Fibroblast of peridontal ligament (primary cell): ENCODE measurements around the gene TM7SF3.
A peak's percentile ranks its signal among the peaks of the same experiment; 100 is the strongest.
"Not testable (repeated sequence)": the region's sequence is repeated elsewhere in the genome, so short reads cannot be mapped to it uniquely, and the experiment has no call there.

Experiments
- DNase-seq: peaks from one replicate; pipeline ENCODE4 v3.0.0-alpha.2; 2010; ENCODE audit errors: extremely low read depth

The TM7SF3 gene, protein sequence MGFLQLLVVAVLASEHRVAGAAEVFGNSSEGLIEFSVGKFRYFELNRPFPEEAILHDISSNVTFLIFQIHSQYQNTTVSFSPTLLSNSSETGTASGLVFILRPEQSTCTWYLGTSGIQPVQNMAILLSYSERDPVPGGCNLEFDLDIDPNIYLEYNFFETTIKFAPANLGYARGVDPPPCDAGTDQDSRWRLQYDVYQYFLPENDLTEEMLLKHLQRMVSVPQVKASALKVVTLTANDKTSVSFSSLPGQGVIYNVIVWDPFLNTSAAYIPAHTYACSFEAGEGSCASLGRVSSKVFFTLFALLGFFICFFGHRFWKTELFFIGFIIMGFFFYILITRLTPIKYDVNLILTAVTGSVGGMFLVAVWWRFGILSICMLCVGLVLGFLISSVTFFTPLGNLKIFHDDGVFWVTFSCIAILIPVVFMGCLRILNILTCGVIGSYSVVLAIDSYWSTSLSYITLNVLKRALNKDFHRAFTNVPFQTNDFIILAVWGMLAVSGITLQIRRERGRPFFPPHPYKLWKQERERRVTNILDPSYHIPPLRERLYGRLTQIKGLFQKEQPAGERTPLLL

DNA sequence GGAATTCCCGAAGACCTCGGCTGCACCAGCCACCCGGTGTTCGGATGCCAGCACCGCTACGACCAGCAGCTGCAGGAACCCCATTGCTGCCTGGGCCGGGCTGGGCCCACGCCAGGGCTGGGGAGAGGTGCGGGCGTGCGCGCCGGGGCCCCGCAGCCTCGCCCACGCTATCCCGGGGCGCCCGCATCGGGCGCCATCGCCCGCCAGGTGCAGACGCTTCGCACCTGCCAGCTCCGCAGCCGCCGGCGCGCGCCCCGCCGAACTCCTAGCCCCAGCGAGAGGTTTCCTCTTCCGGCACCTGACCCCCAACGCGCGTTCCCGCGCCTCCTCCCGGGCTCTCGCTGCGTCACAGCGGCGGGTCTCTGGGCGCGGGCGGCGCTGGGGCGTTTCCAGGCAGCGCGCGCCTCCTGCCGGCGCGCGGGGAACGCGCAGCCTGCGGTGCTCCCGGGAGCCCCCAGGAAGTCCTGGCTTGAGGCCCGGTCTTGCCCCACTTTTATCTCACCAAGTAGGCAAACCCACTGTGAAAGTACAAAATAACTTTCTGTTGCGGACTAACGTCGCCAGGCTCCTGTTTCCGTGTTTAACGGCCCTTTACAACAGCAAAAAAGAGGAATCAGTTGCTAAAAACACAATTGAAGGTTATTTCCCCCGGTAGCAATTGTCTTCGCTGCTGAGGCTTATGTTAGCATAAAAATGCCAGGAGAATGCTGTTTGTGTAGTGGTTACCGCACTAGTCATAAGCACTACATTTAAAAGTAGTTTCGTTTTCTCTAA, at the start of gene TM7SF3:
TM7SF3 (minus strand) TSS at position 300 of the 774 bp plus-strand sequence; CDS start at position 84, 216 bp downstream.
- peak; percentile 83 for DNase-seq

GRCh38 chr12:27063250-27063851, 49.2 kb upstream of the TM7SF3 start:
- no peak for DNase-seq

- no peak for DNase-seq
Measured at GRCh38 chr12:27061317-27061716, 47.1 kb upstream of the TM7SF3 start.

DNA sequence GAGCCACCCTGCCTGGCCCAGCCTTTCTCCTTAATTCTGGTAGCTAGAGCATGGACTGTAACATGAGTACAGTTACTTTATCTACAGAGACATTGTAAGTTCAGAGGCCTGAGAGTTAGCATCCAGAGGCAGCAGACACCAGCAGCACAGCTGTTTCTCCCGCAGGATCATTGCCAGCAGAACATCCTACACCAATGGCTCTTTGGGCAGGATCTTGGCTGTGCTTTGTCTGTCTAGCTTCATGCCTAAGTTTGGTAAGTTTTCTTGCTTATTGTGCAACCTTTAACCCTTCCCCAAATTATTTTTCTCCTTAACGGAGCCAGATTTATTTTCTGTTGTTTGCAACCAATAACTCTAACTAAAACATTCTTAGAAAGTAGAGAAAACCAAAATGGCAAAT, 46.6 kb upstream of the TM7SF3 start:
- DNase-seq = no peak

DNA sequence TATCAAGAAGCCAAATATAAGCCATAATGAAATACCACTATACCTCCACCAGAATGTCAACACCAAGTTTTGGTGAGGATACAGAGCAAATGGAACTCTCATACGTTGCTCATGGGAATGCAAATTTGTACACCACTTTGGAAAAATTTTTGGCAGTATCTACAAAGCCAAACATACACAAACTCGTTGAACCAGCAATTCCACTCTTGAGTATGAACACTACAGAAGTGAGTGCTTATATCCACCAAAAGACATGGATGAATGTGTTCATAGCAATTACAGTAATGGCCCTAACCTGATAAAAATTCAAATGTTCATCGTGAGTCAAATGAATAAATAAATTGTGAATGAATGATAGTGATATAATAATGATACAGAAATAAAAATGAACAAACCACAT, 43.4 kb upstream of the TM7SF3 start:
- DNase-seq = no peak

- no peak for DNase-seq
Measured at GRCh38 chr12:27055966-27056365, 41.8 kb upstream of the TM7SF3 start.

DNA sequence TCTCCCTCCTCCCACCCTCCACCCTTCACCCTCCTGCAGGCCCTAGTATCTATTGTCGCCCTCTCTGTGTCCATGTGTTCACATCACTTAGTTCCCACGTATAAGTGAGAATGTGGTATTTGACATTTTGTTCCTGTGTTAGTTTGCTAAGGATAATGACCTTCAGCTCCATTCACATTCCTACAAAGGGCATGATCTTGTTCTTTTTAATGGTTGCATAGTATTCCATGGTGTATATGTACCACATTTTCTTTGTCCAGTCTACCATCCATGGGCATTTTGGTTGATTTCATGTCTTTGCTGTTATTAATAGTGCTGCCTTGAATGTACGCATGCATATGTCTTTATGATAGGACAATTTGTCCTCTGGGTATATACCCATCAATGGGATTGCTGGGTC, 38.6 kb upstream of the TM7SF3 start:
- DNase-seq = no peak

GRCh38 chr12:27052176-27052575, 38.0 kb upstream of the TM7SF3 start:
- DNase-seq = no peak

GRCh38 chr12:27048822-27049752, 34.9 kb upstream of the TM7SF3 start:
- DNase-seq = peak; percentile 76

DNA sequence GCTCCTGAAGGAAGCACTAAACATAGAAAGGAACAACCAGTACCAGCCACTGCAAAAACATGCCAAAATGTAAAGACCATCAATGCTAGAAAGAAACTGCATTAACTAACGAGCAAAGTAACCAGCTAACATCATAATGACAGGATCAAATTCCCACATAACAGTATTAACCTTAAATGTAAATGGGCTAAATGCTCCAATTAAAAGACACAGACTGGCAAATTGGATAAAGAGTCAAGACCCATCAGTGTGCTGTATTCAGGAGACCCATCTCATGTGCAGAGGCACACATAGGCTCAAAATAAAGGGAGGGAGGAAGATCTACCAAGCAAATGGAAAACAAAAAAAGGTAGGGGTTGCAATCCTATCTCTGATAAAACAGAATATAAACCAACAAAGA, 27.8 kb upstream of the TM7SF3 start:
- not testable (repeated sequence) for DNase-seq

DNA sequence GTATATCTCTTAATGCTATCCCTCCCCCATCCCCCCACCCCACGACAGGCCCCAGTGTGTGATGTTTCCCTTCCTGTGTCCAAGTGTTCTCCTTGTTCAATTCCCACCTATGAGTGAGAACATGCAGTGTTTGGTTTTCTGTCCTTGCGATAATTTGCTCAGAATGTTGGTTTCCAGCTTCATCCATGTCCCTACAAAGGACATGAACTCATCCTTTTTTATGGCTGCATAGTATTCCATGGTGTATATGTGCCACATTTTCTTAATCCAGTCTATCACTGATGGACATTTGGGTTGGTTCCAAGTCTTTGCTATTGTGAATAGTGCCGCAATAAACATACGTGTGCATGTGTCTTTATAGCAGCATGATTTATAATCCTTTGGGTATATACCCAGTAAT, 26.5 kb upstream of the TM7SF3 start:
- DNase-seq = not testable (repeated sequence)

- no peak for DNase-seq
Measured at GRCh38 chr12:27034607-27035293, 20.6 kb upstream of the TM7SF3 start.

- no peak for DNase-seq
Measured at GRCh38 chr12:27032679-27033078, 18.5 kb upstream of the TM7SF3 start.

DNA sequence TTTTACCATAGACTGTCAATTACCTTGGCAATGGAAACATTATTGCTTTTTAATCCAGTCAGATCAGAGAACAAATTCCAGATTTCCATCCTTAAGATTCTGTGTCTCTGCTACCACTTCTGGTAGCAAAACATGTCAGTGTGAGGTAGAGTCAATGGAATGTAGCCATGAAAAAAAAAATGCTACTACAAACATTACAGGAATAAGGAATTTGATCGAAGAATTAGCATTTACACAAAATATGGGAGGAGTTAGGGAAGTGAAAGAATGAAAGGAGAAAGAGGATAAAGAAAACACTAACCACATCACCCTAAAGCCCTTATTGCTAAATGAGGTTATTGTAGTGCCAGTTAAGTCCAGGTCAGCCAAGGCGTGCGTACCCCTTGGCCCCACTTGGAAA, 17.3 kb upstream of the TM7SF3 start:
- no peak for DNase-seq

GRCh38 chr12:27026257-27026656, 12.1 kb upstream of the TM7SF3 start:
- DNase-seq = no peak

- no peak for DNase-seq
Measured at GRCh38 chr12:27025116-27025515, 10.9 kb upstream of the TM7SF3 start.

DNA sequence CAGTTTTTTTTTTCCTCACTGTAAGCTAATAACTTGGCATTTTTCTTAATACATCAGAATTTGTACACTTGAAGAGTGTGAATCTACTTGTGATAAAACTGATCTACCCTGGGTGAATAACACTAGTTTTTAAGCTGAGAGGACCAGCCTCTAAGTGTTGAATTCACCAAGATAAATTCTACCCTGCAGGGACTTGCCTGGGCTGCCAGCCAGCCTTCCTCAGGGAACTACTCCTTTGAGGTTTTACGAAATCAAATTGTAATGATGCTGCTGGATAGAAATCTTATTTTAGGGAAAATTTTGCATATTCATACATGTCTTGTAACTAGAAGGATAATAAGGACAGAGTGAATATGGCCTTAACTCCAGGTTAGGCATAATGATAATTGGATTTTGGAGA, 10.1 kb upstream of the TM7SF3 start:
- peak; percentile 38 for DNase-seq

GRCh38 chr12:27020761-27021160, 6.6 kb upstream of the TM7SF3 start:
- DNase-seq = no peak

DNA sequence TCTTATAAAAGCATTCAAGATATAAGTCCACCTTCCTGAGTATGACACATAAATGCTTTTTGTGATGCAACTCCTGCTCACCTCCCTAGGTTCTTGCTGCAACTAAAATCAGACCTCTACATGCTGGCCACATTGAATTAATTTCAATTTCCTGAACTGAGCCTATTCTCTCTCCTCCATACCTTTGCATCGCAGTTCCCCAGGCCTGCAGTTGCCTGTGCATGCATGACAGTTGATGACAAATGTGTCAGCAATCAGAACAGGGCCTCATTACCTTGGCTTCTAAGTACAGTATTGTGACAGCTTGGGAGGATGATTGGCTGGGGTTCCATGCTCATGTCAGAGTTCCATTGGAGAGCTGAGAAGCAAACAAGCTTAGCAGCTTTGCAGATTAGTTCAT, 3.9 kb upstream of the TM7SF3 start:
- no peak for DNase-seq

- DNase-seq = not testable (repeated sequence)
Measured at GRCh38 chr12:27017163-27017823, 3.1 kb upstream of the TM7SF3 start.
